Subcutaneous abdominal adipose tissue (tissue), 5 donors: ENCODE data around the gene TRDN.
"Not testable (repeated sequence)": the region's sequence is repeated elsewhere in the genome, so short reads cannot be mapped to it uniquely, and the experiment has no call there.

Experiments
- H3K27ac ChIP-seq: one replicate; pipeline ENCODE4 v1.7.0; 2013; ENCODE audit warnings: low read depth, mild to moderate bottlenecking, inconsistent platforms, low read length, moderate library complexity
- H3K27me3 ChIP-seq, 5 donors: one replicate each; pipeline ENCODE4 v1.7.0; 2013; ENCODE audit warnings: low read length in 5 of 5, inconsistent platforms in 1 of 5; ENCODE audit not compliant: control insufficient read depth in 5 of 5, insufficient read depth in 4 of 5
- H3K36me3 ChIP-seq, 5 donors: one replicate each; pipeline ENCODE4 v1.7.0; 2013; ENCODE audit warnings: low read length in 5 of 5; ENCODE audit not compliant: control insufficient read depth in 5 of 5, insufficient read depth in 5 of 5
- H3K4me1 ChIP-seq, 5 donors: one replicate each; pipeline ENCODE4 v1.7.0; 2013; ENCODE audit warnings: low read length in 5 of 5, mild to moderate bottlenecking in 3 of 5, moderate library complexity in 1 of 5; ENCODE audit not compliant: control insufficient read depth in 5 of 5, insufficient read depth in 5 of 5
- H3K4me3 ChIP-seq, 5 donors: one replicate each; pipeline ENCODE4 v1.7.0; 2013; ENCODE audit warnings: low read length in 5 of 5, low read depth in 1 of 5
- H3K9ac ChIP-seq, 5 donors: one replicate each; pipeline ENCODE4 v1.7.0; 2013; ENCODE audit warnings: low read length in 5 of 5, mild to moderate bottlenecking in 4 of 5, moderate library complexity in 3 of 5
- H3K9me3 ChIP-seq, 5 donors: one replicate each; pipeline ENCODE4 v1.7.0; 2013; ENCODE audit warnings: low read length in 5 of 5; ENCODE audit not compliant: control insufficient read depth in 5 of 5
- donor health status: healthy.
- donor health status: healthy.
- donor health status: healthy.
- donor health status: healthy.
- donor health status: healthy.

Gene TRDN

GRCh38 chr6:123570813-123571684 is 65.7 kb downstream of the TRDN start:
- H3K27me3 ChIP-seq = no peaks in the 10 kb centered on the region
- H3K4me3 ChIP-seq = no peak overlapping the region
- H3K9me3 ChIP-seq = no peaks in the 10 kb centered on the region
- H3K4me1 ChIP-seq = peaks cover 0 to 22% (median 16%) of the 10 kb centered on the region in 5 donors
- H3K9ac ChIP-seq = no peak overlapping the region
- no peak overlapping the region for H3K27ac ChIP-seq
- no peaks in the 10 kb centered on the region for H3K36me3 ChIP-seq

- Histone ChIP-seq H3K9ac (no peak overlapping the region), H3K9me3 (no peaks in the 10 kb centered on the region), H3K27me3 (no peaks in the 10 kb centered on the region), H3K4me1 (peaks cover 0 to 22% (median 16%) of the 10 kb centered on the region in 5 donors), H3K4me3 (no peak overlapping the region), H3K27ac (peak overlapping the region; percentile 22), H3K36me3 (no peaks in the 10 kb centered on the region)
Observed at GRCh38 chr6:123569575-123569974, 67.2 kb downstream of the TRDN start.

GRCh38 chr6:123565529-123565928 is 71.2 kb downstream of the TRDN start:
- no peak overlapping the region for H3K4me3 ChIP-seq
- H3K4me1 ChIP-seq = peaks cover 0 to 22% (median 16%) of the 10 kb centered on the region in 5 donors
- H3K36me3 ChIP-seq = no peaks in the 10 kb centered on the region
- H3K9me3 ChIP-seq = no peaks in the 10 kb centered on the region
- H3K27me3 ChIP-seq = no peaks in the 10 kb centered on the region
- no peak overlapping the region for H3K27ac ChIP-seq
- no peak overlapping the region for H3K9ac ChIP-seq

- Histone ChIP-seq H3K36me3 (no peaks in the 10 kb centered on the region), H3K4me1 (peaks cover 0 to 17% (median 13%) of the 10 kb centered on the region in 5 donors), H3K9me3 (no peaks in the 10 kb centered on the region), H3K4me3 (no peak overlapping the region), H3K27me3 (no peaks in the 10 kb centered on the region), H3K9ac (no peak overlapping the region), H3K27ac (no peak overlapping the region)
Observed at GRCh38 chr6:123564361-123564760, 72.4 kb downstream of the TRDN start.

- no peaks in the 10 kb centered on the region for H3K9me3 ChIP-seq
- H3K36me3 ChIP-seq = no peaks in the 10 kb centered on the region
- H3K4me3 ChIP-seq = no peak overlapping the region
- no peak overlapping the region for H3K9ac ChIP-seq
- H3K27ac ChIP-seq = no peak overlapping the region
- H3K27me3 ChIP-seq = no peaks in the 10 kb centered on the region
- H3K4me1 ChIP-seq = no peaks in the 10 kb centered on the region
Observed at GRCh38 chr6:123562677-123563076, 74.1 kb downstream of the TRDN start.

- Histone ChIP-seq H3K9me3 (no peaks in the 10 kb centered on the region), H3K27ac (no peak overlapping the region), H3K9ac (no peak overlapping the region), H3K4me3 (no peak overlapping the region), H3K36me3 (no peaks in the 10 kb centered on the region), H3K27me3 (no peaks in the 10 kb centered on the region), H3K4me1 (no peaks in the 10 kb centered on the region)
Observed at GRCh38 chr6:123562264-123562663, 74.5 kb downstream of the TRDN start.

- not testable (repeated sequence) for H3K9me3 ChIP-seq, H3K9ac ChIP-seq, H3K4me1 ChIP-seq, H3K36me3 ChIP-seq, H3K27ac ChIP-seq, H3K4me3 ChIP-seq, H3K27me3 ChIP-seq
Observed at GRCh38 chr6:123559816-123560215, 76.9 kb downstream of the TRDN start.

GRCh38 chr6:123557474-123557873 is 79.3 kb downstream of the TRDN start:
- H3K27ac ChIP-seq, H3K36me3 ChIP-seq, H3K27me3 ChIP-seq, H3K9ac ChIP-seq, H3K9me3 ChIP-seq, H3K4me1 ChIP-seq, H3K4me3 ChIP-seq: not testable (repeated sequence)

GRCh38 chr6:123551939-123552707 is 84.6 kb downstream of the TRDN start:
- Histone ChIP-seq H3K4me1 (peaks cover 0 to 21% (median 3%) of the 10 kb centered on the region in 5 donors), H3K27me3 (no peaks in the 10 kb centered on the region), H3K27ac (no peak overlapping the region), H3K4me3 (no peak overlapping the region), H3K9ac (no peak overlapping the region), H3K36me3 (no peaks in the 10 kb centered on the region), H3K9me3 (peaks cover 0 to 5% (median 0%) of the 10 kb centered on the region in 5 donors)

- Histone ChIP-seq H3K4me3 (no peak overlapping the region), H3K27me3 (no peaks in the 10 kb centered on the region), H3K9me3 (peaks cover 0 to 5% (median 0%) of the 10 kb centered on the region in 5 donors), H3K4me1 (peaks cover 0 to 16% (median 3%) of the 10 kb centered on the region in 5 donors), H3K27ac (no peak overlapping the region), H3K9ac (no peak overlapping the region), H3K36me3 (no peaks in the 10 kb centered on the region)
Observed at GRCh38 chr6:123550052-123550617, 86.6 kb downstream of the TRDN start.
